OCI-LY1 (cell line): ENCODE results near the gene TSPAN5.
"Not testable (repeated sequence)": the region's sequence is repeated elsewhere in the genome, so short reads cannot be mapped to it uniquely, and the experiment has no call there.

Experiments used
- CTCF ChIP-seq: fragments of 200-600 bp; sonication (generic), shearing (Covaris generic); IDR thresholded peaks from 2 replicates; pipeline ENCODE4 v1.5.1; 2017; ENCODE audit warnings: mild to moderate bottlenecking, antibody characterized with exemption, low read length, moderate library complexity, mixed read lengths
- EZH2 ChIP-seq: fragments of 200-600 bp; sonication (generic), shearing (Covaris generic); IDR thresholded peaks from 2 replicates; pipeline ENCODE4 v1.8.0; 2017; ENCODE audit warnings: borderline replicate concordance, mixed run types, mild to moderate bottlenecking, antibody characterized with exemption, low read length, moderate library complexity, mixed read lengths

GRCh38 chr4:98534146-98534545 is 124.3 kb downstream of the TSPAN5 start:
- not testable (repeated sequence) for TF ChIP-seq CTCF, EZH2
